ES-I3 (cell line): Measurements from ENCODE around the gene MTA2.
"Not testable (repeated sequence)": the region's sequence is repeated elsewhere in the genome, so short reads cannot be mapped to it uniquely, and the experiment has no call there.

ENCODE experiments used
- H3K36me3 ChIP-seq: 2 replicates; pipeline ENCODE4 v1.6.1; 2013; ENCODE audit warnings: mild to moderate bottlenecking, low read length, control low read depth, moderate library complexity; ENCODE audit not compliant: insufficient read depth
- H3K4me1 ChIP-seq: 2 replicates; pipeline ENCODE4 v1.6.1; 2013; ENCODE audit warnings: mild to moderate bottlenecking, control low read depth, low read length; ENCODE audit not compliant: insufficient read depth
- H3K9ac ChIP-seq: 2 replicates; pipeline ENCODE4 v1.6.1; 2013; ENCODE audit warnings: low read depth, mild to moderate bottlenecking, low read length, moderate library complexity
- H3K9me3 ChIP-seq: 2 replicates; pipeline ENCODE4 v1.6.1; 2013; ENCODE audit warnings: mild to moderate bottlenecking, low read length, moderate library complexity; ENCODE audit not compliant: control insufficient read depth, insufficient read depth

The MTA2 gene

DNA sequence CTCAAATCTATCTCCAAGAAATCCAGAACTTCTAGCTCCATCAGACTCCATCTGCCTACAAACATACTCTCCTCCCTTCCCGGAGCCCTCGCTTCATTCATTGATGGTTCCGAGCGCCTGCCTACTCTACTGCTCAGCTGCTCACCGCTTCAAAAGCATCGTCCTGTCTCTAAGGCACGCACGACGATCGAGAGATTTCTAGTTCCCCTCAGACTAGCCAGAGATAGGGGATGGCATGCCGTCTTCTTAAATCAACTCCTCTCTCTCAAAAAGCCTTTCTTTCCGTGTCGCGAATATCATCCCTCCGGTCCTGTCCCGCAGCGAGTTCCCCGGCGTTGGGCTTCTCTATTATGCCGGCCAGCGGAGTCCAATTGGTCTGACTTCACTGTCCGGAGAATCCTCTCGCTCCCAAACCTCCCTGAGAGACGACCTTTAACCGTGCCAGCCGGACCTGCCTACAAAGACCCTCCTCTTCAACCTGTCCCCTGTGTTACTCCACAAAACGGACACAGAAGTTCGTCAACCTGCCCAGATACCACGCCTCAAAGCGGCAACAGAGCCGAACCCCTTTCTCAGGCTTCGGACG, 28.6 kb downstream of the MTA2 start:
- peaks cover 41% of the 10 kb centered on the region for H3K36me3 ChIP-seq
- peak overlapping the region; percentile 99 for H3K9ac ChIP-seq
- peaks cover 18% of the 10 kb centered on the region for H3K4me1 ChIP-seq
- no peaks in the 10 kb centered on the region for H3K9me3 ChIP-seq

DNA sequence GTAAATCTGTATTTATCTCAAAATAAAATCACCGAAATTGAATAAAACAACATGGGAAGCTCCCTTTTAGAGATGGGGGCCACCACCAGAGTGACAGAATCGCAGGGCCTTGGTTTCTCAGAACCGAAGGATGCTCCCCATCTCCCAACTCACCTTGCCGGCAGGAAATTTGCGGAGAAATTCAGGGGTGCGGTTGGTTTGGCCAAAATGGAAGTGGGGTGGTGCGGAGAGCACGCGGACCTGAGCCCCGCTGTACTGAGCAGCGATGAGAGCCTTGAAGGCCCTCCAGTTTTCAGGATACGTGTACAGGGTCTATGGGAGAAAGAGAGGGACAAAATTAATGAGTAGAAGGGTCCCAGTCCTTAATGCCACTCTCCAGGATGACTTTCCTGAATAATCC, 29.2 kb downstream of the MTA2 start:
- Histone ChIP-seq H3K4me1 (peaks cover 18% of the 10 kb centered on the region), H3K36me3 (peaks cover 42% of the 10 kb centered on the region), H3K9ac (peak overlapping the region; percentile 99), H3K9me3 (no peaks in the 10 kb centered on the region)

DNA sequence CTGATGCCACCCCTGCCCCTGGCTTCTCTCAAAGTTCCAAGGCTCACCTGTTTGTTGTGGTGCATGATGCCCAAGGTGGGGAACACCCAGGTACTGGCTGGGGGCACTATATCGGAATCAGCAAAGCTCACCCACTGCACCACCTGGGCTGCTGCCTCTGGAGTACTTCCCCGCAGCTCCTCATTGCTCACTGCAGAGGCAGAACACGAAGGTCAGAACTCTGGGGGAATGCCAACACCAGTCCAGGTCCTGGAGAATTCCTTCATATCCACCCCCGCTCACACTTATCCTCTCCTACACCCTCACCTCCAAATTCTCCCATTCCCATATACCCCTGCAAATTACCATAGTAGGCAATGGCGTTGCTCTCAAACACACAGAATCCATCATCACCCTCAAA, 30.2 kb downstream of the MTA2 start:
- H3K4me1 ChIP-seq, result peaks cover 18% of the 10 kb centered on the region
- not testable (repeated sequence) for H3K9me3 ChIP-seq
- H3K36me3 ChIP-seq, result peaks cover 47% of the 10 kb centered on the region
- peak overlapping the region; percentile 99; the same call in 1 of the 2 replicates for H3K9ac ChIP-seq

DNA sequence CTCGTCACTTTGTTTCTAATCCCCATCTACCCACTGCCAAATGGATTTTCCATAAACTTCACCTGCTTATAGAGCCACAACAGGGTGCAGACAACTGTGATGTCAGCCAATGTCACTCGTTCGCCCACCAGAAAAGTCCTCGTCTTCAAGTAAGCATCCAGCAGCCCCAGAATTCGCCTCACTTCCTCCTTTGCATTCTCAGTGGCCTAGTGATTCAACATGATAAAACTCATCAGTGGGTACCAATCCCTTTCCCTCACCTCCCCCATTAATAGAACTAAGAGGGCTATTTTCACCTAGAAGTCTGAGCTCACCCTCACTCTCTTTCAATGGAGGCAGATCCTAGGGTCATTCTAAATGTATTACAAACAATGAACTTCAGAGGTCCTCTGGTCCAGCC, 30.8 kb downstream of the MTA2 start:
- Histone ChIP-seq H3K36me3 (peaks cover 53% of the 10 kb centered on the region), H3K4me1 (peaks cover 18% of the 10 kb centered on the region)
- H3K9ac ChIP-seq, H3K9me3 ChIP-seq: not testable (repeated sequence)

DNA sequence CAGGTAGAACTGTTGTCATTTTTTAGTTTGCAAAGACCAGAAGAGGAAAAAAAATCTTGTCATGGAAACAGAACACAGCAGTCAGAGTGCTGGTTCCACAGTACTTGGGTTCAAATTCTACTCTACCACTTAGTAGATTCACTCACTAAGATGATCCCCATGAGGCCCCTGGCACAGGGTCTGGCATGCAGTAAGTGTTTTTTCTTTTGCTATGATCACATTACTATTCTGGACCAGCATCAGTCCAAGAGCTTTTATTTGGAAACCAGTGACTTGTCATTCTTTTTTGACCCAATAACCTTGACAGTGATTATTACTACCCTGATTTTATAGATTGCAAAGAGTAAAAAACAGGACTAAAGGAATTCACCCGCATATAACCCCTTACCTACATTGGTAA, 32.1 kb downstream of the MTA2 start:
- H3K36me3 ChIP-seq, result peaks cover 62% of the 10 kb centered on the region
- H3K9ac ChIP-seq, result no peak overlapping the region
- H3K9me3 ChIP-seq, result no peaks in the 10 kb centered on the region
- peaks cover 12% of the 10 kb centered on the region for H3K4me1 ChIP-seq

DNA sequence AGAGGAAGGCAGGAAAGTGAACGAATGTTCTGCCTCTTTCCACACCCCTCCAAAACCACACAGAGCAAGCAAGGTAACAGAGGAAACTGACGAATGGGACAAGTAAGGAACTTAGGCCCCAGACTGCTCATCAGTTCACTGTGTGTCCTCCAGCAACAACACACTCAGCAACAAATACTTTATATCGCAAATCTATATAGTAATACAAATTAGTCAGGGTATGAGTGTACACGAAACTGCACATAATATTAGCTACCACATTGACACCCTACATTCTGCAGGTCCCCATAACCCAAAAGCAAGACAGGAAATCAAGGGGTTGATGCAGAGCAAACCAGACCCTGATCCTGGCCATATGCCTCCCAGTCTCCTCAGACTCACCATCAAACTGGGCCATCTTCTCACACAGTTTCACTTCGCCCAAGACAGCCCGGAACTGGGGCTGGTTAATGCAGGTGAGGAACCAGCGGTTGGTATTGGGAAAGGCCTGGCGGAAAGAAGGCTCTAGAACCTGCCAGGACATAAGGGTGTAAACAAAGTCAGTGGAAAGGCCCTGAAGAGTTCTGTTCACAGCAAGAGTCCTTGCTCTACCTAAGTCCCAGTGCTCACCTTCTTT, 34.5 kb downstream of the MTA2 start:
- peaks cover 8% of the 10 kb centered on the region for H3K4me1 ChIP-seq
- no peak overlapping the region for H3K9ac ChIP-seq
- H3K9me3 ChIP-seq, result no peaks in the 10 kb centered on the region
- peaks cover 55% of the 10 kb centered on the region for H3K36me3 ChIP-seq

DNA sequence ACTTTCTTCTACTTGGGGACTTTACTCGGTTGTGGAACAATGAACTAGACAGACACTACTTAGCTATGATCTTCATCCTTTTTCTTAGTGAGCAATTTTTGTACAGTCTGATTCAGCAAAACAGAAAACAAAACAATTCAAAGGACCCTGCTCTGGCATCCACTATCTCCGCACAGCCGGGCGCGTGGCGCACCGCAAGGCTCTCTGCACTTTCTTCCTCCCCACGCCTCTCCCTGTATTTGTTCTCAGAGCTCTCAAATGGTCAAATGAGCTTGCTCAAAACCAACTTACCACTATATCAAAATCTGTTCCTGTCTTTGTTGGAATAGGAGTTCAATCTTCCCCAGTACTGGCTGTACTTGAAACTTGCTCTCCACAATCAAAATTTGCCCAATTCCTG, 35.4 kb downstream of the MTA2 start:
- Histone ChIP-seq H3K9ac (no peak overlapping the region), H3K9me3 (no peaks in the 10 kb centered on the region), H3K36me3 (peaks cover 46% of the 10 kb centered on the region), H3K4me1 (peaks cover 5% of the 10 kb centered on the region)

DNA sequence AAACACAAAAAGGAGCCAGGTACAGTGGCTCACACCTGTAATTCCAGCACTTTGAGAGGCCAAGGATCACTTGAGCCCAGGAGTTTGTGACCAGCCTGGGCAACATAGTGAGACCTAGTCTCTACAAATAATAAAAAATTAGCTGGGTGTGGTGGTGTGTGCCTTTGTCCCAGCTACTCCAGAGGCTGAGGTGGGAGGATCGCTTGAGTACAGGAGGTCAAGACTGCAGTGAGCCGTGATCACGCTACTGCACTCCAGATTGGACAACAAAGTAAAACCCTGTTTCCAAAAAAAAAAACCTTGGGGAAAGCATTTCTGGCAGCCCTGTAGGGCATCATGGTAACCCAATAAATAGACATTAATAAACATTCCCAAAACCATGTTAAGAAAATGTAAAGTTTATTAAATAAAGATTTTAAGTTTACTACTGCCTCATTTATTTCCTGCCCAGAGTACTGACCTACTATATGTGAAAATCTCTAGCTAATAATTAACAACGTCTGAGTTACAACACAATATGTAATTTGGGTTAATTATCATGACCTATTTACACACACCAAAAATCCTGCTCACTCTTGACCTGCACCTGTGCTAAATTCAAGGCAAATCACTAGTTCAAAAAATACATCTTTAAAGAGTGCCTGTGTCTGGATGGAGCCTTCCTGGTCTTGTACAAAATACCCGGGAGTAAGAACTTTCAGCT, 36.4 kb downstream of the MTA2 start:
- Histone ChIP-seq H3K36me3 (peaks cover 38% of the 10 kb centered on the region), H3K9me3 (no peaks in the 10 kb centered on the region), H3K4me1 (peaks cover 13% of the 10 kb centered on the region), H3K9ac (no peak overlapping the region)

DNA sequence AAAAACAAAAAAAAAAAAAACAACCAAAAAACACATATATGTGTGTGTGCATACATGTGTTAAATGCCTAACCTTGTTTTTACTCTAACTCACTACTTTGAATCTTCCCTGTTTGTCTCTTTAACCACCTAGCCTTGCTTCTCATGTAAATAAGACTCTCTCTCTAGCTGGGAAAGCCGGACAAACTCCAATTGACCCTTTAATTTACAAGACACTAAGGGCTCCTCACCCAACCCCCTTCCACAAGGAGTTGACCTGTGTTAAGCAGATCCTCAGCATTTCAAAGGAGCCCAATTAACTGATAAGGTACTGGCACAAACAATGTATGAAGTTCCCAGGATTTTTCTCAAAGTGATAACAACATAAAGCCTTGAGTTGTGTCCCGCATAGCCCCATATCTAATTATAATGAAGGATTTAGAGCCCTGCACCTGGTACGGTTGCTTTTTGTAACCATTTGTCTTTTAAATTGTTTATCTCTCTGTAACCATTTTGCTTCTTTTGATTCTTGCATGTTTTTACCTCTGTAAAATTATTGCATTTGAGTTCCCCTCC, 39.9 kb downstream of the MTA2 start:
- Histone ChIP-seq H3K4me1 (peaks cover 32% of the 10 kb centered on the region), H3K36me3 (peaks cover 40% of the 10 kb centered on the region)
- H3K9ac ChIP-seq, H3K9me3 ChIP-seq: not testable (repeated sequence)

DNA sequence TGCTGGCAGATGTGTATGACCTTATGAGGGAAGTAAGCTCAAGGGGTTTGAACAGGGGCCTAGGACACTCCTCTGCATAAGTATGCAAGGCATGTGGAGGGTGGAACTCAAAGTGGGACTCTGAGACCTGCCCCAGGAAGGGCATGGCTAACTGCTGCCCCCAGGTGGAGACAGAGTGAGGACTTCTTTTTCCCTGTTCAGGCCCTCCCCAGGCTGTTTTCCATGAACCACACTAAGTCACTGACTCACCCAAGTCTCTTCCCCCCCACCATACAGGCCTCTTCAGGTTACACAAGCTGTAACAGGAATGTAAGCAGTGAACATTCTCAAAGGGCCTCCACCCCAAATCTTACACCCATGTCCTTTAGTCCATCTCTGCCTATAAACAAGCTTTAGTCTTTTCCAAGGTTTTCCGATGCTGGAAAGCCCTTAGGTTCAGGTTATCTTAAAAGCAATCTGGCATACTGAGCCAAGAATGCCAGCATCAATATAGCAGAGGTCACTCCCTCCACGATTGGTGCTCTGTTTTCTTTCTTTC, 41.0 kb downstream of the MTA2 start:
- Histone ChIP-seq H3K9ac (no peak overlapping the region), H3K4me1 (peaks cover 35% of the 10 kb centered on the region), H3K36me3 (peaks cover 29% of the 10 kb centered on the region), H3K9me3 (no peaks in the 10 kb centered on the region)

DNA sequence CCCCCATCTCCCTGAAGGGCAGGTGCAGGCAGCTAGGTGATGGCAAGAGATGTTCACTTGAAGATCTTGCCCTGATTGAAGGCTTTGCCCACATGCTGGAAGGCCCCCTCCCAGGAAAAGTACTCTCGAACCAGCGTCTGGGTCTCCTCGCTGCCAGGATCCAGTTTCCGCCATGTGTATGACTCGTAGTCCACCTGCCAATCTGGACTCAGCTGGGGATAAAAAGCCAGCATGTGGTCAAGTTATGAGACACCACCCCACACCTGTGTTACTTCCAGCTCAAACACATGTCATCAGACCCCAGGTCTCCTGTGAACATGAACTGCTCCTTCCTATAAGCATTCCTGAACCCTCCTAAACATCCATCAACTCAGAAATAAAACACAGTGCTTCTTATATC, 42.0 kb downstream of the MTA2 start:
- not testable (repeated sequence) for H3K9ac ChIP-seq, H3K9me3 ChIP-seq
- Histone ChIP-seq H3K36me3 (peaks cover 21% of the 10 kb centered on the region), H3K4me1 (peaks cover 41% of the 10 kb centered on the region)

DNA sequence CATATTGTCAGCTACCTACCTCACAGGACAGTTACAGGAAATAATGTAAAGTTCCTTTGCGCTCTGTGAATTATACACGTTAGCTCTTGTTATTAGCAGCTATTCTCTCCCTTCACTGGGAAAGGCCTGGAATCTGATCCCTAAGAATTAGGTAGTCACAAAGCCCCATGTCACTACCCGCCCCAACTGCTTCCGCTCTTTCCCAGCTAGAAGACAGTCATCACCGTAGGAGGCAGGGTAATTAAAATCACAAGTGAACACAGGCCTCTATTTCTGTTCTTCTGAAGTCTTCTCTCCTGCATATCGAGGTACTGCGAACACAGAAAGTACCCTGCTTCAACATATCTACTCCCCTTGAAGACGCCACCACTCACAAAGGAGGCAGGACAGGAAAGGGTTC, 42.5 kb downstream of the MTA2 start:
- no peak overlapping the region for H3K9ac ChIP-seq
- no peaks in the 10 kb centered on the region for H3K9me3 ChIP-seq
- H3K4me1 ChIP-seq, result peaks cover 45% of the 10 kb centered on the region
- peaks cover 21% of the 10 kb centered on the region for H3K36me3 ChIP-seq

DNA sequence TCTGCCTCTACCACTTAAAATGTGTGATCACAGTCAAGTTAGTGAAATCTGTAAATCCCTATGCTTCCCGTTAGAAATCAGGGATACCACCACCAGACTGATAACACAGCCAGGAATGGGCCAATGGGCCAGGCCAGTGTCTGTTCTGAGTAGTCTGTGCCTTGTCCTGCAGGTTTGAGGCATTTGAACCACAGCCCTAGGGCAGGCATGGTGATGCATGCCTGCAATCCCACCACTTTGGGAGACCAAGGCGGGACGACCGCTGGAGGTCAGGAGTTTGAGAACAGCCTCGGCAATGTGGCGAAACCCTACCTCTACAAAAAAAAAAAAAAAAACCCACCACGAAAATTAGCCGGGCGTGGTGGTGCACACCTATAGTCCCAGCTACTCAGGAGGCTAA, 43.0 kb downstream of the MTA2 start:
- Histone ChIP-seq H3K9me3 (no peaks in the 10 kb centered on the region), H3K36me3 (peaks cover 21% of the 10 kb centered on the region), H3K9ac (no peak overlapping the region), H3K4me1 (peaks cover 51% of the 10 kb centered on the region)

DNA sequence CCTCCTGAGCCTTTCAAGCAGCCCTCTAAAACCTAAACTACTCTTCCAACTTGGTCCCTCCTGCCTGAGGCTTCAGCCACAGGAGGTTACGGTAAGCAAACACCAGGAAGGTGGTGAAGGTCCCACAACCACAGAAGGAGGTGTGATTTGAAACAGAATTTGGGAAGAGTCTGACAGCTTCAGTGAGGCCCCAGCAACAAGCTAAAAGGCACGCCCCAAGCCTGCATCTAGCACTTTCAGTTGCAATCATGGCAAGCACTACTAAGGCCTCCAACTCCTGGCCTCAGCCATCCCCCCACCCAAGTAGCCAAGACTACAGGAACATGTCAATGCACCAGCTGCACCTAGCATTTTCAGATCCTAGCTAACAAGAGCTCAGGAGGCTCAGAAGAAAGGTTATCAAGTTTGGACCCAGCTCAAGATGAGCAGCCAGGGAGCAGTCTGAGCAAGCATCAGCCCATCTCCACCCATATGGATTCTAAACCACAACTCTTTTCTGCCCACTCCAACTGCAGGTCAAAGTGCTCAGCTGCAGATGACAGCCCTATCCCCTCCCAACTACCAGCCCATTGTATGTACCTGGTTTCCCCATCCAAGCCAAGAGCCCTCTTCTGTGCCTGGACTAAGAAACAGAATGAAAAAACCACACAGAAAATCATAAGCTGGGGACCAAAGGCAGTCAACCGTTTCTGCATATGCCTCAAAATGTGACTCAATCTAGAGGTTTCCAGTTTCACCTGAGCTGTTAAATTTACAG, 44.6 kb downstream of the MTA2 start:
- Histone ChIP-seq H3K36me3 (peaks cover 21% of the 10 kb centered on the region), H3K9ac (no peak overlapping the region), H3K4me1 (peaks cover 62% of the 10 kb centered on the region), H3K9me3 (no peaks in the 10 kb centered on the region)
